PC-3 (cell line): Measurements from ENCODE around the gene ACSL6. TPM values are rescaled to one million over a fixed set of nuclear protein-coding genes. Genes with fewer than 3 reads are reported as not detected.

Experiments used
- ATAC-seq: fragments of 200-7000 bp; cut with Tn5 transposase; 2 replicates; pipeline ENCODE4 v1.9.1; 2020; ENCODE audit warnings: mild to moderate bottlenecking, moderate library complexity
- BruUV-seq: library from RNA; stranded (reverse); fragments of 400-500 nt; replicated peaks from 2 replicates; lab custom pipeline; 2021; lab: Mats Ljungman, UMichigan
- CTCF ChIA-PET: fragments of 300-600 bp; sonication (Branson Sonifier 250); formaldehyde crosslinking; loops from one replicate; lab custom pipeline; 2022; ENCODE audit warnings: antibody characterized with exemption; lab: Charles Lee
- POLR2A ChIA-PET: fragments of 300-600 bp; sonication (Branson Sonifier 250); formaldehyde crosslinking; loops from one replicate; lab custom pipeline; 2022; ENCODE audit warnings: antibody characterized with exemption; ENCODE audit not compliant: unreplicated experiment; lab: Charles Lee
- DNase-seq: peaks from one replicate; pipeline ENCODE4 v3.0.0-alpha.2; 2015
- H2AFZ ChIP-seq: fragments of 300-600 bp; sonication (generic); 2 replicates; pipeline ENCODE4 v1.6.0; 2016; ENCODE audit warnings: antibody characterized with exemption, low read length
- H3F3A ChIP-seq: fragments of 300-600 bp; sonication (generic); one replicate; pipeline ENCODE4 v1.6.0; 2017; ENCODE audit warnings: antibody characterized with exemption, low read length, control low read depth, mild to moderate bottlenecking; ENCODE audit not compliant: unreplicated experiment
- H3K27ac ChIP-seq: fragments of 300-600 bp; sonication (generic); 2 replicates; pipeline ENCODE4 v1.5.1; 2016; ENCODE audit warnings: mild to moderate bottlenecking, low read length
- H3K27me3 ChIP-seq: fragments of 300-600 bp; sonication (generic); 2 replicates; pipeline ENCODE4 v1.6.1; 2016; ENCODE audit warnings: low read length, mixed read lengths
- H3K36me3 ChIP-seq: fragments of 300-600 bp; sonication (generic); 2 replicates; pipeline ENCODE4 v1.6.1; 2016; ENCODE audit warnings: low read depth, mixed run types, low read length, mixed read lengths
- H3K4me1 ChIP-seq: fragments of 300-600 bp; sonication (generic); 2 replicates; pipeline ENCODE4 v1.5.1; 2016; ENCODE audit warnings: low read length; ENCODE audit not compliant: insufficient read depth
- H3K4me2 ChIP-seq: fragments of 300-600 bp; sonication (generic); 2 replicates; pipeline ENCODE4 v1.6.0; 2016; ENCODE audit warnings: low read length
- H3K4me3 ChIP-seq: fragments of 300-600 bp; sonication (generic); 2 replicates; pipeline ENCODE4 v1.5.1; 2016; ENCODE audit warnings: mild to moderate bottlenecking, low read length, mixed read lengths
- H3K79me2 ChIP-seq: fragments of 300-600 bp; sonication (generic); 2 replicates; pipeline ENCODE4 v1.6.1; 2017; ENCODE audit warnings: low read length, mixed read lengths
- H3K9ac ChIP-seq: fragments of 300-600 bp; sonication (generic); 2 replicates; pipeline ENCODE4 v1.6.0; 2016; ENCODE audit warnings: mild to moderate bottlenecking, low read length
- H3K9me2 ChIP-seq: fragments of 300-600 bp; sonication (generic); replicated peaks from 2 replicates; pipeline ENCODE4 v1.6.1; 2016; ENCODE audit warnings: mixed run types, low read length, mixed read lengths
- H3K9me3 ChIP-seq: fragments of 300-600 bp; sonication (generic); 2 replicates; pipeline ENCODE4 v1.6.1; 2016; ENCODE audit warnings: low read length, mixed read lengths
- H4K20me1 ChIP-seq: fragments of 300-600 bp; sonication (generic); 2 replicates; pipeline ENCODE4 v1.6.1; 2016; ENCODE audit warnings: low read length, mixed read lengths
- EZH2 ChIP-seq: fragments of 300-600 bp; sonication (generic); IDR thresholded peaks from one replicate; pipeline ENCODE4 v1.6.1; 2017; ENCODE audit warnings: antibody characterized with exemption, mild to moderate bottlenecking, low read length; ENCODE audit not compliant: unreplicated experiment
- EZH2phosphoT487 ChIP-seq: fragments of 300-600 bp; sonication (generic); IDR thresholded peaks from 2 replicates; pipeline ENCODE4 v1.6.1; 2018; ENCODE audit warnings: mild to moderate bottlenecking, antibody characterized with exemption, low read length, borderline replicate concordance
- intact Hi-C: fragments of 100-400 bp; cut with micrococcal nuclease; formaldehyde crosslinking; loops from 2 replicates; pipeline ENCODE4 v1.9.0; 2023
- total RNA-seq: library from RNA; depleted of rRNA; stranded (reverse); fragments of >200 nt; gene quantifications from 2 replicates; pipeline ENCODE4 v1.2.3, GENCODE V29; 2014
- TF ChIP-seq, protein P1 (sequence below): fragments of 300-600 bp; sonication (generic); conservative IDR thresholded peaks from 2 replicates; pipeline ENCODE4 v1.5.1; 2017; ENCODE audit warnings: antibody characterized with exemption, low read depth, mild to moderate bottlenecking, low read length

ACSL6 gene
- total RNA-seq, 1 experiment from 2014 or later: 0.15 TPM

DNA sequence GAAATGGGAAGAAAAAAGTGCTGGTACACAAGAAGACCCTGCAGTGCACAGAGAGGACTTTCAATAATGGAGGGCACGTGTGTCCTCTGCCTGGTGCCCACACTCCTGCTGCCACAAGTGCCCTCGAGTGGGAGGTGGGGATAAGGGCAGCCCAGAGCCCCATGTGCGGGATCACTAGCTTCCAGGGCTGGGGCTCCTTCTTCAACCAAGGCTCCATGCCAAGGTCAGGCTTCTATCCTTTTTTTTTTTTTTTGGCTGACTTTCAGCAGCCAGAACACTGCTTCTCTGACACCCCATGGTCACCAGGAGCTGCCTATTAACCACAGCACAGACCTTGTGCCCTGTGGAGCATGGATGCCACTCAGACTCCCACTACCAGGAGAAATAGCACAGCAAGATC is 7.5 kb downstream of the ACSL6 start:
- BruUV-seq: no TSS peak
- POLR2A ChIA-PET: no interaction called here
- intact Hi-C loops: no loop called here
- DNase-seq (no peak), ATAC-seq (no peak)
- no peaks in the 10 kb centered on the region for H3K36me3 ChIP-seq
- H3K9me2 ChIP-seq: no peaks in the 10 kb centered on the region
- H4K20me1 ChIP-seq: no peaks in the 10 kb centered on the region
- no peak overlapping the region for H3K4me2 ChIP-seq
- H3K9me3 ChIP-seq: no peaks in the 10 kb centered on the region
- H3K4me1 ChIP-seq: peaks cover 8% of the 10 kb centered on the region
- H3K4me3 ChIP-seq: no peak overlapping the region
- no peak overlapping the region for H3K9ac ChIP-seq
- no peak overlapping the region for H3K27ac ChIP-seq
- TF ChIP-seq EZH2 (no peak), EZH2phosphoT487 (no peak)
- TF ChIP-seq, protein P1, sequence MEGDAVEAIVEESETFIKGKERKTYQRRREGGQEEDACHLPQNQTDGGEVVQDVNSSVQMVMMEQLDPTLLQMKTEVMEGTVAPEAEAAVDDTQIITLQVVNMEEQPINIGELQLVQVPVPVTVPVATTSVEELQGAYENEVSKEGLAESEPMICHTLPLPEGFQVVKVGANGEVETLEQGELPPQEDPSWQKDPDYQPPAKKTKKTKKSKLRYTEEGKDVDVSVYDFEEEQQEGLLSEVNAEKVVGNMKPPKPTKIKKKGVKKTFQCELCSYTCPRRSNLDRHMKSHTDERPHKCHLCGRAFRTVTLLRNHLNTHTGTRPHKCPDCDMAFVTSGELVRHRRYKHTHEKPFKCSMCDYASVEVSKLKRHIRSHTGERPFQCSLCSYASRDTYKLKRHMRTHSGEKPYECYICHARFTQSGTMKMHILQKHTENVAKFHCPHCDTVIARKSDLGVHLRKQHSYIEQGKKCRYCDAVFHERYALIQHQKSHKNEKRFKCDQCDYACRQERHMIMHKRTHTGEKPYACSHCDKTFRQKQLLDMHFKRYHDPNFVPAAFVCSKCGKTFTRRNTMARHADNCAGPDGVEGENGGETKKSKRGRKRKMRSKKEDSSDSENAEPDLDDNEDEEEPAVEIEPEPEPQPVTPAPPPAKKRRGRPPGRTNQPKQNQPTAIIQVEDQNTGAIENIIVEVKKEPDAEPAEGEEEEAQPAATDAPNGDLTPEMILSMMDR: no peak
- no peak overlapping the region for H2AFZ ChIP-seq
- CTCF ChIA-PET: no interaction called here
- no peaks in the 10 kb centered on the region for H3K27me3 ChIP-seq
- H3F3A ChIP-seq: no peaks in the 10 kb centered on the region
- H3K79me2 ChIP-seq: no peaks in the 10 kb centered on the region

DNA sequence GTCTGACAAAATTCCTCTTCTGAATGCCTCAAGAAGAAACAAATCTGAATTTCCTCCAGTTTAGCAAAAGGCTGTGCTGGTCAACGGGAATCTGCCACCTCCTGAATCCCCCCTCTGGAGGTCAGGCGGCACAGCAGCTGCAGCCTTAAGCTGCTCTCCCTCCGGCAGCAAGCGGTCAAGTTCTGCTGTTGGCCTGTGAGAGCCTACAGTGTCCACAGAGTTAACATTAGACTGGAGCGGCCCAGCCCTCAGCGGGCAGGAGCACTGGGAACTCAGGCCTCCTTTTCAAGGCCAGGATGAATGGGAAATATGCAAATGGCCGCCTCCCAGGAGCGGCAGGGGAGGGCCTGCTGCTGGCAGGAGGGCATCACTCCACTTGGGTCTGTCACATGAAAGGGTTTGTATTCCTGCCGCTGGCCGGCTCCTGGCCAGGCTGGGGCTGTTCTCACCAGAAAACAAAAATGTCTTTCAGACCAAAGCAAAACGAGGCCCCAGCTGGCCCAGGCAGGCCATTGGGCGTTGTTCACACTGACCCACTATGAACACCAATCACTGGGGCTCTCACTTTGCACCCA is 8.2 kb downstream of the ACSL6 start:
- no peak overlapping the region for H3K4me2 ChIP-seq
- H3K79me2 ChIP-seq: no peaks in the 10 kb centered on the region
- no peaks in the 10 kb centered on the region for H3K36me3 ChIP-seq
- no peaks in the 10 kb centered on the region for H3F3A ChIP-seq
- no peaks in the 10 kb centered on the region for H4K20me1 ChIP-seq
- TF ChIP-seq EZH2 (no peak), EZH2phosphoT487 (no peak)
- TF ChIP-seq, protein P1: no peak
- ChIA-PET CTCF (no interaction called here), POLR2A (interaction anchor here (0.6 kb wide), 1 partner anchor 372 kb away, joined by 4 read pairs; no protein-coding TSS in a partner anchor)
- peaks cover 8% of the 10 kb centered on the region for H3K4me1 ChIP-seq
- no peak for DNase-seq
- H3K9me3 ChIP-seq: no peaks in the 10 kb centered on the region
- BruUV-seq: no TSS peak
- H3K27ac ChIP-seq: no peak overlapping the region
- no peaks in the 10 kb centered on the region for H3K27me3 ChIP-seq
- no peak overlapping the region for H3K4me3 ChIP-seq
- intact Hi-C loops: no loop called here
- H3K9ac ChIP-seq: no peak overlapping the region
- ATAC-seq: no peak
- H3K9me2 ChIP-seq: no peaks in the 10 kb centered on the region
- H2AFZ ChIP-seq: no peak overlapping the region

DNA sequence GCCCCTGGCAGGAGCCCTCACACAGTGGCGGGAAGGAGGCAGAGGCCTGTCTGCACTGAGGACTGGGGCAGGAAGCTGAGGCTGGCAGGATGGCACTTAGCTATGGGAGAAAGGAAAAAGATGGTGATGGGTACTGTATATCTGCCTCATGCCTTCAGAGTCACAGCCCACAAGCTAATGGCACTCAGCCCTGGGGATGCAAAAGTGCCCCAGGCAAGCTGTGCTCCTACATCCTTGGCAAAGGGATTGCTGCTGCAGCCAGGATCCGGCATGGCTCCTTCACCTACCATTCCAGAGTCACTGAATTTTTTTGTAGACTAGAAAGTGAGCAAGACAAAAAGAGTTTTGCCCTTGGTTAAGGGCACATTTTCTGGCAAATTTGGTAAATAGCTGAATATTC is 8.7 kb downstream of the ACSL6 start:
- no peak for TF ChIP-seq EZH2
- TF ChIP-seq, protein P1: no peak
- TF ChIP-seq EZH2phosphoT487: no peak
- Histone ChIP-seq H3K9ac (no peak overlapping the region), H4K20me1 (no peaks in the 10 kb centered on the region), H3K9me3 (no peaks in the 10 kb centered on the region), H3K9me2 (no peaks in the 10 kb centered on the region), H3K79me2 (no peaks in the 10 kb centered on the region), H3K27ac (no peak overlapping the region), H3K36me3 (no peaks in the 10 kb centered on the region), H3K4me3 (no peak overlapping the region), H3K4me2 (no peak overlapping the region), H3K4me1 (peaks cover 8% of the 10 kb centered on the region), H3F3A (no peaks in the 10 kb centered on the region), H3K27me3 (no peaks in the 10 kb centered on the region), H2AFZ (no peak overlapping the region)
- ATAC-seq (no peak), DNase-seq (no peak)
- CTCF ChIA-PET: no interaction called here
- no TSS peak for BruUV-seq
- POLR2A ChIA-PET: interaction anchor here (0.6 kb wide), 1 partner anchor 372 kb away, joined by 4 read pairs; no protein-coding TSS in a partner anchor
- intact Hi-C loops: no loop called here
